Measurements from ENCODE around the gene ATP6V0B. TPM values are rescaled to one million over a fixed set of nuclear protein-coding genes. Genes with fewer than 3 reads are reported as not detected.

Gene ATP6V0B
- total and polyA plus RNA-seq, 2 of the 13 experiments (the other 11 are each of a cell fraction or from before 2014, with no cell fraction given), result 157 to 161 TPM

DNA sequence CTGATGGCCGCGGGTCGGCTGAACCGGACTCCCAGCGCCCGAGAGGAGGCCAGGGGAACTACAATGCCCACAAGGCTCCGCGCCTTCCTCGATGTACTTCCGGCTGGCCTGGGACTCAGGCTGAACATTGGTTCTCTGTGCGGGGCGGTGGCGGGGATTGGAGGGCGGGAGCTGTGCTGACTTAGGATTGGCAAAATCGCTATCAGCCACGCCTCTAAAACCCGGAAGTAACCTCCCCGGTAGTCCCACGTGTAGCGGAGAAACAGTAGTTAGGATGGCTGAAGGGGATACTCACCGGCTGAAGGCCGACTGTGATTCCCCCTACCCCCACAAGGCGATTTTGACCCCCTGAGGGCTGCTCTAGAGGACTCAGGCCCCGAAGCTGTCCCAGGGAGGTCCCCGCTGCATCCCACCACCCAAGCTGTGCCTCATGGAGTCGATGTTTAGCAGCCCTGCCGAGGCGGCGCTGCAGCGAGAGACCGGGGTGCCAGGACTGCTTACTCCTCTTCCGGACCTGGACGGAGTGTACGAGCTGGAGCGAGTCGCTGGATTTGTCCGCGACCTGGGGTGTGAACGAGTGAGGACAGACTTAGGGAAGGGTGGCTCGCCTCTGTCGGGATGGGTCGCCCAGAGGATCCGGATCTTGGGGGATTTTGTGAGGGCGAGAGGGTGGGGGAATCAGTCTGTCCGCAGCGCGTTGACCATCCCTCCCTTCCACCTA, 4.9 kb upstream of the ATP6V0B start, which contains the start of gene DPH2 (continued):
- TF ChIP-seq ERF (CRISPR knock-in tag; IDR thresholded peaks at IDR 0.05) (peak; percentile 19; the same call in 1 of the 2 replicates), ZNF777 (CRISPR knock-in tag; IDR thresholded peaks at IDR 0.05) (0 out of 2 replicates have a peak, but pooled peaks have one; percentile 32), GMEB1 (CRISPR knock-in tag; IDR thresholded peaks at IDR 0.05; ENCODE audit: borderline replicate concordance) (peak; percentile 61), GABPB1 (CRISPR knock-in tag; IDR thresholded peaks at IDR 0.05) (peak; percentile 97), TFE3 (CRISPR knock-in tag; IDR thresholded peaks at IDR 0.05) (0 out of 2 replicates have a peak, but pooled peaks have one; percentile 20), TBL1XR1 (IDR thresholded peaks at IDR 0.05; ENCODE audit: borderline replicate concordance, low read length, partially characterized antibody) (no peak), ATF7-NPFF (CRISPR knock-in tag; IDR thresholded peaks at IDR 0.05; ENCODE audit: low read depth) (peak; percentile 55; the same call in 1 of the 2 replicates), RAD21 (CRISPR knock-in tag; IDR thresholded peaks at IDR 0.05) (no peak), SIX4 (CRISPR knock-in tag; IDR thresholded peaks at IDR 0.05) (no peak), MXI1 (IDR thresholded peaks at IDR 0.05; ENCODE audit: borderline replicate concordance, low read depth, low read length) (peak; percentile 99), THAP11 (CRISPR knock-in tag; IDR thresholded peaks at IDR 0.05) (peak; percentile 99), SP1 (IDR thresholded peaks at IDR 0.05) (no peak), SP1 (CRISPR knock-in tag; IDR thresholded peaks at IDR 0.05) (peak; percentile 49; the same call in 1 of the 2 replicates), ZNF841 (CRISPR knock-in tag; IDR thresholded peaks at IDR 0.05; ENCODE audit: borderline replicate concordance) (no peak), SALL2 (CRISPR knock-in tag; IDR thresholded peaks at IDR 0.05) (0 out of 2 replicates have a peak, but pooled peaks have one; percentile 24), HCFC1 (IDR thresholded peaks at IDR 0.05; ENCODE audit: low read depth, low read length) (peak; percentile 92), ZNF296 (CRISPR knock-in tag; conservative IDR thresholded peaks at IDR 0.05) (no peak), FOSL2 (CRISPR knock-in tag; IDR thresholded peaks at IDR 0.05) (0 out of 2 replicates have a peak, but pooled peaks have one; percentile 18), NR0B2 (CRISPR knock-in tag; IDR thresholded peaks at IDR 0.05) (peak; percentile 81; the same call in 1 of the 2 replicates)
- TF ChIP-seq, protein P1, sequence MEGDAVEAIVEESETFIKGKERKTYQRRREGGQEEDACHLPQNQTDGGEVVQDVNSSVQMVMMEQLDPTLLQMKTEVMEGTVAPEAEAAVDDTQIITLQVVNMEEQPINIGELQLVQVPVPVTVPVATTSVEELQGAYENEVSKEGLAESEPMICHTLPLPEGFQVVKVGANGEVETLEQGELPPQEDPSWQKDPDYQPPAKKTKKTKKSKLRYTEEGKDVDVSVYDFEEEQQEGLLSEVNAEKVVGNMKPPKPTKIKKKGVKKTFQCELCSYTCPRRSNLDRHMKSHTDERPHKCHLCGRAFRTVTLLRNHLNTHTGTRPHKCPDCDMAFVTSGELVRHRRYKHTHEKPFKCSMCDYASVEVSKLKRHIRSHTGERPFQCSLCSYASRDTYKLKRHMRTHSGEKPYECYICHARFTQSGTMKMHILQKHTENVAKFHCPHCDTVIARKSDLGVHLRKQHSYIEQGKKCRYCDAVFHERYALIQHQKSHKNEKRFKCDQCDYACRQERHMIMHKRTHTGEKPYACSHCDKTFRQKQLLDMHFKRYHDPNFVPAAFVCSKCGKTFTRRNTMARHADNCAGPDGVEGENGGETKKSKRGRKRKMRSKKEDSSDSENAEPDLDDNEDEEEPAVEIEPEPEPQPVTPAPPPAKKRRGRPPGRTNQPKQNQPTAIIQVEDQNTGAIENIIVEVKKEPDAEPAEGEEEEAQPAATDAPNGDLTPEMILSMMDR (CRISPR knock-in tag; IDR thresholded peaks at IDR 0.05), result peak; percentile 40
- TF ChIP-seq, protein P2, sequence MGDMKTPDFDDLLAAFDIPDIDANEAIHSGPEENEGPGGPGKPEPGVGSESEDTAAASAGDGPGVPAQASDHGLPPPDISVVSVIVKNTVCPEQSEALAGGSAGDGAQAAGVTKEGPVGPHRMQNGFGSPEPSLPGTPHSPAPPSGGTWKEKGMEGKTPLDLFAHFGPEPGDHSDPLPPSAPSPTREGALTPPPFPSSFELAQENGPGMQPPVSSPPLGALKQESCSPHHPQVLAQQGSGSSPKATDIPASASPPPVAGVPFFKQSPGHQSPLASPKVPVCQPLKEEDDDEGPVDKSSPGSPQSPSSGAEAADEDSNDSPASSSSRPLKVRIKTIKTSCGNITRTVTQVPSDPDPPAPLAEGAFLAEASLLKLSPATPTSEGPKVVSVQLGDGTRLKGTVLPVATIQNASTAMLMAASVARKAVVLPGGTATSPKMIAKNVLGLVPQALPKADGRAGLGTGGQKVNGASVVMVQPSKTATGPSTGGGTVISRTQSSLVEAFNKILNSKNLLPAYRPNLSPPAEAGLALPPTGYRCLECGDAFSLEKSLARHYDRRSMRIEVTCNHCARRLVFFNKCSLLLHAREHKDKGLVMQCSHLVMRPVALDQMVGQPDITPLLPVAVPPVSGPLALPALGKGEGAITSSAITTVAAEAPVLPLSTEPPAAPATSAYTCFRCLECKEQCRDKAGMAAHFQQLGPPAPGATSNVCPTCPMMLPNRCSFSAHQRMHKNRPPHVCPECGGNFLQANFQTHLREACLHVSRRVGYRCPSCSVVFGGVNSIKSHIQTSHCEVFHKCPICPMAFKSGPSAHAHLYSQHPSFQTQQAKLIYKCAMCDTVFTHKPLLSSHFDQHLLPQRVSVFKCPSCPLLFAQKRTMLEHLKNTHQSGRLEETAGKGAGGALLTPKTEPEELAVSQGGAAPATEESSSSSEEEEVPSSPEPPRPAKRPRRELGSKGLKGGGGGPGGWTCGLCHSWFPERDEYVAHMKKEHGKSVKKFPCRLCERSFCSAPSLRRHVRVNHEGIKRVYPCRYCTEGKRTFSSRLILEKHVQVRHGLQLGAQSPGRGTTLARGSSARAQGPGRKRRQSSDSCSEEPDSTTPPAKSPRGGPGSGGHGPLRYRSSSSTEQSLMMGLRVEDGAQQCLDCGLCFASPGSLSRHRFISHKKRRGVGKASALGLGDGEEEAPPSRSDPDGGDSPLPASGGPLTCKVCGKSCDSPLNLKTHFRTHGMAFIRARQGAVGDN (CRISPR knock-in tag; IDR thresholded peaks at IDR 0.05), result peak; percentile 59

All from HepG2 (cell line).